Endothelial cell (in vitro differentiated cells): ENCODE data around the gene LRP3. TPM values are rescaled to one million over a fixed set of nuclear protein-coding genes. Genes with fewer than 3 reads are reported as not detected.
"Not testable (repeated sequence)": the region's sequence is repeated elsewhere in the genome, so short reads cannot be mapped to it uniquely, and the experiment has no call there.

Source experiments
- DNase-seq: peaks from one replicate; pipeline ENCODE4 v3.0.0; 2021; ENCODE audit warnings: low spot score
- H3K27ac Mint-ChIP-seq: one replicate; pipeline ENCODE4 v1.8.0; 2021; ENCODE audit warnings: mixed read lengths, inconsistent platforms; ENCODE audit not compliant: unreplicated experiment
- H3K27me3 Mint-ChIP-seq: one replicate; pipeline ENCODE4 v1.8.0; 2021; ENCODE audit warnings: mild to moderate bottlenecking, moderate library complexity, mixed read lengths, inconsistent platforms; ENCODE audit not compliant: unreplicated experiment
- H3K36me3 Mint-ChIP-seq: one replicate; pipeline ENCODE4 v1.8.0; 2021; ENCODE audit warnings: mild to moderate bottlenecking, low read depth, mixed read lengths, inconsistent platforms; ENCODE audit not compliant: unreplicated experiment
- H3K4me1 Mint-ChIP-seq: one replicate; pipeline ENCODE4 v1.8.0; 2021; ENCODE audit warnings: mild to moderate bottlenecking, mixed read lengths, inconsistent platforms; ENCODE audit not compliant: unreplicated experiment
- H3K4me3 Mint-ChIP-seq: one replicate; pipeline ENCODE4 v1.8.0; 2021; ENCODE audit warnings: mild to moderate bottlenecking, mixed read lengths, inconsistent platforms; ENCODE audit not compliant: unreplicated experiment
- H3K9me3 Mint-ChIP-seq: one replicate; pipeline ENCODE4 v1.8.0; 2021; ENCODE audit warnings: mixed read lengths, inconsistent platforms; ENCODE audit not compliant: unreplicated experiment
- CTCF ChIP-seq: fragments of 200-600 bp; sonication (generic); IDR thresholded peaks from one replicate; pipeline ENCODE4 v1.5.0; 2021; ENCODE audit warnings: antibody characterized with exemption; ENCODE audit not compliant: unreplicated experiment
- total RNA-seq: library from RNA; stranded (reverse); fragmentation: NEBNext Ultra II Directional; extraction: Animal tissue kit (Norgen Biotek cat#: 25700); gene quantifications from one replicate; pipeline ENCODE4 v1.2.1, GENCODE V29; 2021; ENCODE audit not compliant: unreplicated experiment

The LRP3 gene
- total RNA-seq, 1 donor from 2014 or later: 5.4 TPM

GRCh38 chr19:33176670-33177416, 17.3 kb upstream of the LRP3 start:
- Mint-ChIP-seq H3K27me3 (peaks cover 13% of the 10 kb centered on the region), H3K27ac (peak overlapping the region; percentile 98), H3K9me3 (no peaks in the 10 kb centered on the region), H3K36me3 (peaks cover 4% of the 10 kb centered on the region), H3K4me3 (peak overlapping the region; percentile 95), H3K4me1 (peaks cover 15% of the 10 kb centered on the region)
- no peak for TF ChIP-seq CTCF
- DNase-seq: peak; percentile 97

- Mint-ChIP-seq H3K27me3 (peaks cover 13% of the 10 kb centered on the region), H3K36me3 (peaks cover 4% of the 10 kb centered on the region), H3K9me3 (no peaks in the 10 kb centered on the region), H3K4me3 (peak overlapping the region; percentile 89), H3K4me1 (peaks cover 15% of the 10 kb centered on the region), H3K27ac (peak overlapping the region; percentile 44)
- peak; percentile 63 for TF ChIP-seq CTCF
- DNase-seq: peak; percentile 66
Measured at GRCh38 chr19:33177417-33177979, 16.6 kb upstream of the LRP3 start.

GRCh38 chr19:33186431-33187182, 7.5 kb upstream of the LRP3 start:
- TF ChIP-seq CTCF: no peak
- no peak for DNase-seq
- H3K4me3 Mint-ChIP-seq: no peak overlapping the region
- no peaks in the 10 kb centered on the region for H3K4me1 Mint-ChIP-seq
- no peaks in the 10 kb centered on the region for H3K9me3 Mint-ChIP-seq
- no peaks in the 10 kb centered on the region for H3K36me3 Mint-ChIP-seq
- H3K27ac Mint-ChIP-seq: no peak overlapping the region
- peaks cover 3% of the 10 kb centered on the region for H3K27me3 Mint-ChIP-seq

GRCh38 chr19:33187183-33187540, 7.0 kb upstream of the LRP3 start:
- Mint-ChIP-seq H3K27ac (no peak overlapping the region), H3K27me3 (peaks cover 4% of the 10 kb centered on the region), H3K4me1 (no peaks in the 10 kb centered on the region), H3K36me3 (no peaks in the 10 kb centered on the region), H3K9me3 (no peaks in the 10 kb centered on the region), H3K4me3 (no peak overlapping the region)
- no peak for TF ChIP-seq CTCF
- DNase-seq: no peak

GRCh38 chr19:33189453-33189852, 4.7 kb upstream of the LRP3 start:
- H3K9me3 Mint-ChIP-seq: no peaks in the 10 kb centered on the region
- no peak for TF ChIP-seq CTCF
- no peaks in the 10 kb centered on the region for H3K4me1 Mint-ChIP-seq
- no peak for DNase-seq
- no peaks in the 10 kb centered on the region for H3K36me3 Mint-ChIP-seq
- no peak overlapping the region for H3K27ac Mint-ChIP-seq
- H3K4me3 Mint-ChIP-seq: no peak overlapping the region
- peaks cover 7% of the 10 kb centered on the region for H3K27me3 Mint-ChIP-seq

GRCh38 chr19:33191092-33191491, 3.0 kb upstream of the LRP3 start:
- H3K4me1 Mint-ChIP-seq, DNase-seq, H3K4me3 Mint-ChIP-seq, H3K36me3 Mint-ChIP-seq, H3K9me3 Mint-ChIP-seq, H3K27me3 Mint-ChIP-seq, H3K27ac Mint-ChIP-seq: not testable (repeated sequence)
